Naive B cell (primary cell): Measurements from ENCODE around the gene ACSS1. TPM values are rescaled to one million over a fixed set of nuclear protein-coding genes. Genes with fewer than 3 reads are reported as not detected.

Experiments
- ATAC-seq, 2 donors: fragments of 150-1000 bp; cut with Tn5 transposase; 2 replicates each; pipeline ENCODE4 v1.10.0; 2021; ENCODE audit warnings: low read depth in 2 of 2, mild to moderate bottlenecking in 2 of 2, moderate library complexity in 2 of 2
- DNase-seq: peaks from one replicate; pipeline ENCODE4 v3.0.0; 2022
- H3K27ac Mint-ChIP-seq, 6 donors: one replicate each; pipeline ENCODE4 v1.8.0; 2020 to 2022; ENCODE audit warnings: mild to moderate bottlenecking in 6 of 6, mixed read lengths in 6 of 6, moderate library complexity in 5 of 6, inconsistent platforms in 2 of 6
- H3K27me3 Mint-ChIP-seq, 3 donors: one replicate each; pipeline ENCODE4 v1.8.0; 2021 to 2022; ENCODE audit warnings: mixed read lengths in 3 of 3, mild to moderate bottlenecking in 1 of 3
- H3K36me3 Mint-ChIP-seq, 2 donors: one replicate each; pipeline ENCODE4 v1.8.0; 2020 to 2022; ENCODE audit warnings: mixed read lengths in 2 of 2, inconsistent platforms in 1 of 2, mild to moderate bottlenecking in 1 of 2
- H3K4me1 Mint-ChIP-seq, 3 donors: one replicate each; pipeline ENCODE4 v1.8.0; 2020 to 2022; ENCODE audit warnings: mixed read lengths in 3 of 3, inconsistent platforms in 1 of 3, mild to moderate bottlenecking in 1 of 3, moderate library complexity in 1 of 3
- H3K4me3 Mint-ChIP-seq, 8 donors: one replicate each; pipeline ENCODE4 v1.8.0; 2020 to 2022; ENCODE audit warnings: mild to moderate bottlenecking in 8 of 8, mixed read lengths in 8 of 8, moderate library complexity in 8 of 8, inconsistent platforms in 2 of 8
- H3K9me3 Mint-ChIP-seq, 7 donors: one replicate each; pipeline ENCODE4 v1.8.0; 2020 to 2022; ENCODE audit warnings: mixed read lengths in 7 of 7, mild to moderate bottlenecking in 5 of 7, inconsistent platforms in 2 of 7, moderate library complexity in 1 of 7
- polyA plus RNA-seq, 6 donors: library from polyadenylated mRNA; unstranded; fragments of 300-500 nt; fragmentation: Illumina TruSeq; gene quantifications; one replicate each; pipeline ENCODE4 v1.2.3, GENCODE V29; 2021; ENCODE audit warnings: low read depth in 6 of 6

ACSS1 gene
- polyA plus RNA-seq, 6 donors from 2014 or later = 84.6 to 115 (median 92.8) TPM

DNA sequence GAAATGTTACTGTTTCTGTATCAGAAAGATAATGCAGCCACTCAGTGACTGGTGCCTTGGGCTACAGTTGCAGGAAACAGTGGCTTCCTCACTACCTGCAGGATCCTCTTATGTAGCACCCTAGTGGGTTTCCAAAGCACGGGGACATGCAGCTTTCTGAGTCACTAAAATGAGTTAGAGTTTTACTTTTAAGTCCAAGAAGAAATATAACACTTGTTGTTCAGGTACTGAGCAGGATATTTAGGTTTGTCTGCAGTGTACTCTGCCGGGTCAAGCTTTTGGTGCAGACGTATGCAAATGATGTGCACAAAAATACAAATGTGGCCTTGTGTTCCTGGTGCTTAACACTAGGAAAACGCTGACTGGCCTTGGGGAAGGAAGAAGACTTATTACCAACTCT, 22.0 kb downstream of the ACSS1 start:
- ATAC-seq (no peak), DNase-seq (no peak)
- no peaks in the 10 kb centered on the region for H3K27me3 Mint-ChIP-seq
- H3K27ac Mint-ChIP-seq = peak overlapping the region; percentile 57 to 96 (median 84)
- H3K4me3 Mint-ChIP-seq = peak overlapping the region; percentile 69 to 89 (median 83)
- no peaks in the 10 kb centered on the region for H3K9me3 Mint-ChIP-seq
- H3K36me3 Mint-ChIP-seq = no peaks in the 10 kb centered on the region
- H3K4me1 Mint-ChIP-seq = peaks cover 49 to 75% (median 68%) of the 10 kb centered on the region in 3 donors

DNA sequence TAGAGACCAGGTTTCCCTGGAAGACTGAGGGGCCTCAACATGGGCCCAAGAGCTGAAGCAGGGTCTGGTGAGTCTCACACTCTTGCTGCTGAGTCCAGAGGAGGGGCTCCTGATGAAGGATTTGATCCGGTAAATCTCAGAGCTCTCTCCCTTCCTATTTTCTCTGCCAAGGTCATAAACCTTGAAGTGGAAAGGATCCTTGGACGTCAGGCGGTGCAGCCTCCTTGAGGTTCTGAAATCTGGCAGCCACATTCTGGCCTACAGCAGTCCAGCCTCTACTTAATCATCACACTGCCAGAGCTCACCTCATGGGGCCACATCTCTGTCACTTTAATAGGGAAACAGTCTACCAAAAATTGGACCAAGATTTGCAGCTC, 24.0 kb downstream of the ACSS1 start:
- no peaks in the 10 kb centered on the region for H3K27me3 Mint-ChIP-seq
- no peak for ATAC-seq
- DNase-seq = no peak
- H3K9me3 Mint-ChIP-seq = no peaks in the 10 kb centered on the region
- peaks cover 11 to 12% of the 10 kb centered on the region in 2 donors for H3K36me3 Mint-ChIP-seq
- H3K4me1 Mint-ChIP-seq = peaks cover 55 to 70% (median 70%) of the 10 kb centered on the region in 3 donors
- peak overlapping the region in 2 of 6 donors; percentile 15 to 66 for H3K27ac Mint-ChIP-seq
- no peak overlapping the region for H3K4me3 Mint-ChIP-seq

DNA sequence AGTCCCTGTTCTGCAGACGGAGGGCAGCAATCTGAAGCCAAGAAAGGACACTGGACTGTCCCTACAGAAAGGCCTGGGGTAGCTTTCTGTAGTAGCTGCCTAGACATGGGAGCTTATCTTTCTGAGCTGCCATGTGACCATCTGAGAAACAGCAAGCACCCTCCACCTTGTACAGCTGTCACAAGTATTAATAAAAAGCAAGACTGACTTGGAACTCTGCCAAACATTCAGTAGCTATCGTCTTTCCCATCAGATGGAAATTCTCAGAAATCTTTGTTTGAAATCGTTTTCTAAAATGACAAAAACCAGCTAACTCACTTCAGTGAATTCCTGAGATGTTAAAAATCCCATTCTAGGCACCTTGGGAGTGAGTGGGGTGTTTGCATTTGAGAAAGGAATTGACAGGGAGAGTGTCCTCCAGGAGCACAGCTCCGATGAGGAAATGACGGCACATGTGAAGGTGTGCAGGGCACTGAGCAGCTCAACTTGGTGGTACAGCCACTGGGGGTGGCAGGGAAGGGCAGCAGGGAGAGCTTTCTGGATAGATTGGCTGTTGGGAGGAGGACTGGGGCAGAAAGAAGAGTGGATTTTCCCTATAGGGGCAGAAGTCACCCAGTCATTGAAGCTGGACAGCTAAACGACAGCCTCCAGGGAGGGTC, 24.5 kb downstream of the ACSS1 start:
- ATAC-seq = no peak
- Mint-ChIP-seq H3K4me3 (peak overlapping the region in 4 of 8 donors; percentile 40 to 82 (median 44)), H3K36me3 (peaks cover 11 to 12% of the 10 kb centered on the region in 2 donors), H3K4me1 (peaks cover 51 to 65% (median 65%) of the 10 kb centered on the region in 3 donors), H3K9me3 (no peaks in the 10 kb centered on the region), H3K27me3 (no peaks in the 10 kb centered on the region), H3K27ac (peak overlapping the region in 5 of 6 donors; percentile 31 to 84 (median 79))
- DNase-seq = no peak

DNA sequence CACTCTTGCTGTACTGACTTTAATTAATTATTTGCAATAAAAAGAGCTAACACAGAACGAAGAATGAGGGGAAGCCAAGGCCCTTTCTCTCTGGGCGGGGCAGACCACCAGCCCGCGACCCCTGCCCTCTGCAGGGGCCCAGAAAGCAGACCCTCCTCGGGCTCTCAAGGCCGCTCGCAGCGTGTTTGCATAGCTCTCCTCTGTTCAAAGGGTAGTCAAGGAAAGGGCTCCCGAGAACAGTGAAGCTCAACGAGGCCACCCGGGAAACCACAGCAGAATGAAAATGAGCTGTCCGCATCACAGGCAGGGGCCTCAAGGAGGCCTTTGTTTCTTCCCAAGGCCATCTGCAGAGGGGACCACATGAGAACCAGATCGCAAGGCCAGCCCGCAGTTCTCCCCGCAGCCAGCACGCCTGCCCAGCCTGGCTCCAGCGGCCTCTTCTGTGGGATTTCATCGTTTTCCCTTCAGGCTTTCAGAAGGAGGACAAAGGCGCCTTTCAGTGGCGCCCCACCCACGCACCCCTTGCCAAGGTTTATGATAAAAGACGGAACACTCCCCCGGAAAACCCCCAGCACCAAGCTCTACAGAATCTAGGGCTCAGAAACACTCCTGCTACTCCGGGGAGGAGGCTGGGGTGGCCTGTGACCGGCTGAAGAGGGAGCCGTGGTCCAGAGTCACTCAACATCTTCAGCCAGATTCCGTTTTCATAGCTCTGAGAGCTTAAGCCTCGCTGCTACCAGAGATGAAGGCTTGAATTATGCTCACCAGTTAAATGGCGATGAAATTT, 25.3 kb downstream of the ACSS1 start:
- no peak for DNase-seq
- H3K27ac Mint-ChIP-seq = peak overlapping the region in 1 of 6 donors; percentile 38

DNA sequence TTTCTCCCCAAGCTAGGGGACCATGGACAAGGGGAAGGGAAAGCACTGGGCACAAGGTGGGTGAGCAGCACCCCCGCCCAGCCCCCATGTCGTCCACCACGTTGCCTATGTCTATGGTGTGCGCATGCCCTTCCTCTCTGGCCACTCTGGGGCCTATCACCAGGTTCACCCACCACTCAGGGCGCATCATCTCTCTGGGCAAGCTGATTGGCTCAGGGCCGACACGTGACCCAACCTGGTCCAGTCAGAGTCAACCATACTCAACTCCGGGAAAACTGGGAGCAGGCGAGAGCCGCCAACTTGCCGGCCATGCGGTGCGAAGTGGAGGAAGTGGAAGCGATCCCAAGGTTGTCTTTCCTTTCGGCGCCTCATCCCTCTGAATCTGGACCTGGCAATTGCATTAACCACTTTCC, 25.9 kb downstream of the ACSS1 start:
- peaks cover 45 to 59% (median 59%) of the 10 kb centered on the region in 3 donors for H3K4me1 Mint-ChIP-seq
- no peak for ATAC-seq
- peaks cover 11 to 12% of the 10 kb centered on the region in 2 donors for H3K36me3 Mint-ChIP-seq
- no peak for DNase-seq
- H3K4me3 Mint-ChIP-seq = no peak overlapping the region
- H3K9me3 Mint-ChIP-seq = no peaks in the 10 kb centered on the region
- no peak overlapping the region for H3K27ac Mint-ChIP-seq
- no peaks in the 10 kb centered on the region for H3K27me3 Mint-ChIP-seq

More for the DNA sequence above, 25.3 kb downstream of the ACSS1 start:
- no peak for ATAC-seq
- peaks cover 45 to 59% (median 59%) of the 10 kb centered on the region in 3 donors for H3K4me1 Mint-ChIP-seq
- H3K27me3 Mint-ChIP-seq = no peaks in the 10 kb centered on the region
- H3K36me3 Mint-ChIP-seq = peaks cover 11 to 12% of the 10 kb centered on the region in 2 donors
- no peaks in the 10 kb centered on the region for H3K9me3 Mint-ChIP-seq
- H3K4me3 Mint-ChIP-seq = no peak overlapping the region

DNA sequence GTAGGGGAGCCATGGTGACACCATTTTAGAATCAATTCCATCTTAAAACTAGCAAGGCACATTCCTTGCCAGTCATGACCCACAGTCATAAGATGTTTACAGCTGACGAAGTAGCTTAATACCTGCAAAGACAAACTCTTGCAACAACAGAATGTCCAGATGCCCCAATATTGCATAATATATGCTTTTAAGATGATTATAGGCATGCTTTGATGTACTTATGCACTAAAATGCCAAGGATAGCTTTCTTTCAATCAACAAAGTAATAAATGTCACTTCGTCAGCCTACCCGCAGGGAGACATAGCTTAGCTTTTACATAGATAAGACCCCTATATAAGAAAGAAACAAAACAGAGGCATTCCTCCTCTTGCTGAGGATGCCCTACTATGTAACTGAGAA, 26.7 kb downstream of the ACSS1 start:
- Mint-ChIP-seq H3K27me3 (no peaks in the 10 kb centered on the region), H3K4me1 (peaks cover 37 to 59% (median 59%) of the 10 kb centered on the region in 3 donors), H3K9me3 (no peaks in the 10 kb centered on the region), H3K27ac (peak overlapping the region in 1 of 6 donors; percentile 57), H3K36me3 (peaks cover 11 to 12% of the 10 kb centered on the region in 2 donors), H3K4me3 (no peak overlapping the region)
- no peak for DNase-seq
- no peak for ATAC-seq

DNA sequence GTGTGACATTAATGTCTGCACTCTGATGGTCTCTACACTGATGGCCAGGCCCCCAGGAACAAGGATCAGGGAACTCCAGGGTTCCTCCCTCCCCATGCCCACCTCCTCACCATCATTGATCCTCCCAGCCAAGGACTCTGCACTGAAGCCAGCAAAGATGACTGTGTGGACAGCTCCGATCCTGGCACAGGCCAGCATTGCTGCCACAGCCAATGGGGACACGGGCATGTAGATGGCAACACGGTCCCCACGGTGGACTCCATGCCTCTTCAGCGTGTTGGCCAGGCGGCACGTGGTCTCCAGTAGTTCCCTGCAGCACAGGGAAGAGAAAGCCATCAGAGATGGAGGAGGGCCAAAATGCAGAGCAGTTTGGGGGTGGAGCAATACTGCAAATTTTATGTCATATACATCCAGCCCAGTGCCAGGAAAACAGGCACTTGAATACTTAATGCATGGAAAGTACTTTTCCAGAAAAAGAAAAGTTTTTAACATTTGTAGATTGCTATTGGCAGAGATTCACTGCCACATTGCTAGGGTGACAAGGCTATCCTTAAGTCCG, 27.2 kb downstream of the ACSS1 start:
- Mint-ChIP-seq H3K4me1 (peaks cover 34 to 59% (median 54%) of the 10 kb centered on the region in 3 donors), H3K27ac (peak overlapping the region in 1 of 6 donors; percentile 64)

DNA sequence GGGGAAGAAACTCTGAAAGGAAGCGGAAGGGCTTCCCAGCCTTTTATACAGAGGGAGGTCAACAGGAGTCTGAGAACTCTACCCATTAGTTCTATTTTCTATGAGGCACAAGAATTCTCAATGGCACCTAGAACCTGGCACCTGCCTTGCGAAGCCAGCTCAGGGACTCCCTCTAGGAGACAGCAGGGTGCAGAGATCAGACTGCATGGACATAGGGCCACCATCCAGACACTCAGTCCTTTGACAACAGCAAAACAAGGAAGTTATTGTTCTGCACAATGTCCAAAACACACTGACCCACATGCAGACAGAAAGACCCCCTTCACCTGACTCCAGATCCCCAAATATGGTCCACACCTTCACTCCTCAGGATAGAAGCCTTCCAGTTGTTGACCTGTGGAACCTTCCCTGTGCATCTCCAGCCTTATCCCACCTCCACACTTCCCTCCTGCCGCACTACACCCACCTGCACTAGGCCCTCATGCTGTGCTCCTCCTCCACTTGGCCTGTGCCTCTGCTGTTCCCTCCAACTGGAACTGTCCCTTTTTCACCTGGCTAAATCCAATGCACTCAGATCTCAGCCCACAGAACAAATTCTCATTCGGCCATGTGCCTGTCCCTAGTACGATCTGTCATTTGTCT, 27.8 kb downstream of the ACSS1 start:
- ATAC-seq = no peak
- peaks cover 31 to 55% (median 48%) of the 10 kb centered on the region in 3 donors for H3K4me1 Mint-ChIP-seq

More for the DNA sequence above, 27.2 kb downstream of the ACSS1 start:
- Mint-ChIP-seq H3K36me3 (peaks cover 11 to 12% of the 10 kb centered on the region in 2 donors), H3K9me3 (no peaks in the 10 kb centered on the region), H3K27me3 (no peaks in the 10 kb centered on the region), H3K4me3 (no peak overlapping the region)
- DNase-seq = no peak
- no peak for ATAC-seq

DNA sequence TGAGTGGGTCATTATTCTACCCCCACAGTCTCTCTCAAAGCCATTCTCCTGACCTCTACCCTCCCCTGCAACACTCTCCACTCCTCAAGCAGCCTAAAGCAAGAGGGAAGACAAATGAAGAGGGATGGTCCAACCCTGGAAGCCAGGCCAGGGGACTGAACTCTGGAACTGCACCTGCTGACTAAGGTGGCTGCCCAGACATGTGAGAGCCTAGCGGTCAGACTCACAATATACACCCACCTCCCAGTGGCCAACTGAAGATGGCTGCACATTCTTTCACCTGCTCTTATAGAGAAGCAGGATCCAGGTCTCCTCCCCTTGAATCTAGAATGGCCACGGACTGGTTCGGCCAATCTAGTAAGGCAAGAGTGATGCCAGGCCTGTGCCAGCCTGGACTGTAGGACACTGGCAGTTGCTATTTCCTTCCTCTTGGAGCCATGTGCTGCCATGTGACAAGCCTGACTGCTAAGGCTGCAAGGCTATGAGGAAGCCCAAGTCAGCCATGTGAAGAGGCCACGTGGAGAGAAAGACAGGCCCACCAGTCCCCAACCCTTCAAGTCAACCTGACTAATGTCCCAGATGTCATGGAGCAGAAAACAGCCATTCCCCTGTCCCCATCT, 31.8 kb downstream of the ACSS1 start:
- no peak for ATAC-seq
- no peaks in the 10 kb centered on the region for H3K9me3 Mint-ChIP-seq
- H3K36me3 Mint-ChIP-seq = peaks cover 12 to 19% of the 10 kb centered on the region in 2 donors
- no peaks in the 10 kb centered on the region for H3K27me3 Mint-ChIP-seq
- H3K27ac Mint-ChIP-seq = peak overlapping the region in 2 of 6 donors; percentile 3 to 80
- no peak for DNase-seq
- no peak overlapping the region for H3K4me3 Mint-ChIP-seq
- H3K4me1 Mint-ChIP-seq = peaks cover 38 to 45% (median 39%) of the 10 kb centered on the region in 3 donors

More for the DNA sequence above, 27.8 kb downstream of the ACSS1 start:
- no peak for DNase-seq
- Mint-ChIP-seq H3K36me3 (peaks cover 11 to 12% of the 10 kb centered on the region in 2 donors), H3K4me3 (no peak overlapping the region), H3K9me3 (no peaks in the 10 kb centered on the region), H3K27me3 (no peaks in the 10 kb centered on the region), H3K27ac (peak overlapping the region in 3 of 6 donors; percentile 15 to 53 (median 38))

DNA sequence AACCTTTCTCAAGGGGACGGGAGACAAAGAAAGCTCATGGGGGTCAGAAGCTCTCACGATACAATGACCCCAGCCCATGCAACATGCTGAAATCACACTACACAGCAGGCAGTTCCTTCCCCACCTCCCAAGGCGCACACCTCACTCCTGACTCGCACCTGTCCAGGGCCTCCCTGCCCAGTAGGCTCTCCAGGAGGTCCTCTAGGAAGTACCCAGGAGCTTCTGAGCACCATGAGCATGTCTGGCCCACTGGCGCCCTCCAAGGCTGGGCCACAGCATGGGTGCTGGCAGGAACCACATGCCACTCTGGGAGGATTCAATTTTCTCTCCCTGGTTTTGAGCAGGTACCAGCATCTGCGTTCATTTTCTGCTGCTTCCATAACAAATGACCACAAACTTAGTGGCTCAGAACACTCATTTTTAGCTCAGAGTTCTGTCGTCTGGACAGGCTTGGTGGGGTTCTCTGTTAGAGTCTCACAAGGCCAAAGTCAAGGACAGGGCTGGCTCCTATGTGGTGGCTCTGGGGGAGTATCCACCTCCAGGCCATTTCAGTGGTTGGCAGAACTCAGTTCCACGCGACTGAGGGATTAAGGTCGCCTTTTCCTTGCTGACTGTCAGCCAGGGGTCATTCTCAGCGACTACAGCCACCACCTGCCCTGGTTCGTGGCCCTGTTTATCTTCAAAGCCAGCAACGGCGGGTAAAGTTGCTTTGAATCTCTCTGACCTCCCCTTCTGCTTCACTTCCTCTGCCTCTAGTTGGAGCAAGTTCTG, 32.7 kb downstream of the ACSS1 start:
- H3K9me3 Mint-ChIP-seq = no peaks in the 10 kb centered on the region
- no peak overlapping the region for H3K27ac Mint-ChIP-seq
- peaks cover 36 to 42% (median 40%) of the 10 kb centered on the region in 3 donors for H3K4me1 Mint-ChIP-seq
- DNase-seq (no peak), ATAC-seq (no peak)
- no peak overlapping the region for H3K4me3 Mint-ChIP-seq
- peaks cover 14% of the 10 kb centered on the region in 2 donors for H3K36me3 Mint-ChIP-seq
- no peaks in the 10 kb centered on the region for H3K27me3 Mint-ChIP-seq

DNA sequence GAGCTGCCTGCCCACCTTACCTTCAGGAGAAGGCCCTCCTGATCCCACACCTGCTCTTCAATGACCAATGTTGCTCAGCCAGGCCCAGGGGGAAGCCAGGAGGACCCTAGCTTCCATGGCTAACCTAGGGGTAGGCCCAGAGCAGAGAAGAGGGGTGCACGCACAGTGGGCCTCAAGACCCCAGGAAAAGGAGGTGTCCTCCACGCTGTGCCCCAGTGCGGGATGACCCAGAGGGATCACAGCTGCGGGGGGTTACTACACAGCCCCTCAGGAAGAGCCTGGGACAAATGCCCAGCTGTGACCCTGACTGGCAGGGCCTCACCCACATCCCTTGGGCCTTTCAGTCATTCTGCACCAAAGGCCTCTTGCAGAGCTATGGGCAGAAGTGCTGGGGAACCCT, 33.8 kb downstream of the ACSS1 start:
- no peak for DNase-seq
- no peaks in the 10 kb centered on the region for H3K27me3 Mint-ChIP-seq
- H3K4me3 Mint-ChIP-seq = no peak overlapping the region
- no peak for ATAC-seq
- H3K4me1 Mint-ChIP-seq = peaks cover 34 to 38% (median 36%) of the 10 kb centered on the region in 3 donors
- H3K36me3 Mint-ChIP-seq = peaks cover 8% of the 10 kb centered on the region in 2 donors
- H3K9me3 Mint-ChIP-seq = no peaks in the 10 kb centered on the region
- H3K27ac Mint-ChIP-seq = peak overlapping the region in 2 of 6 donors; percentile 43 to 73

DNA sequence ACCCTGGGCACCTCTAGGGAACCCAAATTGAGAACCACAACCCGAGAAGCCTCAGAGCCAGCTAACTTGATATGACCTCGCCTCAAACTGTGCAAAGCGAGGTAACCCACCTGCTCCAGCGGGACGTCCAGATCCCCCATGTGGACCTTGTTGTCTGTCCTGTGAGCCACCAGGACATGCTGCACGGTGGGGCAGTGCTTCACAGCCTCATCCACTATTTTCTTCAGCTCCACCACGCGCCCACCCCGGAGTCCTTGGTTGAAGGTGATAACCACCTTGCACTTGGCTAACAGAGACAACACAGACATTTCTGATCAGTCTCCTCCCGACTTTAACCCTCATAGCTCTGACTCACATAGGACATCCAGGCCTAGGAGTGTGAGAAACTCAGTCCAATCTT, 34.6 kb downstream of the ACSS1 start:
- DNase-seq = no peak
- H3K27me3 Mint-ChIP-seq = no peaks in the 10 kb centered on the region
- H3K4me3 Mint-ChIP-seq = no peak overlapping the region
- no peaks in the 10 kb centered on the region for H3K9me3 Mint-ChIP-seq
- ATAC-seq = no peak
- peaks cover 8% of the 10 kb centered on the region in 2 donors for H3K36me3 Mint-ChIP-seq
- peak overlapping the region in 3 of 6 donors; percentile 43 to 86 (median 73) for H3K27ac Mint-ChIP-seq
- peaks cover 34 to 38% (median 36%) of the 10 kb centered on the region in 3 donors for H3K4me1 Mint-ChIP-seq
